ENCODE data around the gene LIPF. TPM values are rescaled to one million over a fixed set of nuclear protein-coding genes. Genes with fewer than 3 reads are reported as not detected.
"Not testable (repeated sequence)": the region's sequence is repeated elsewhere in the genome, so short reads cannot be mapped to it uniquely, and the experiment has no call there.

LIPF gene
- total RNA-seq, 2 experiments from 2014 or later = not detected

- no peaks in the 10 kb centered on the region for H3K36me3 Mint-ChIP-seq (ENCODE audit: low read depth)
- no peak overlapping the region for H3K4me3 Mint-ChIP-seq
- H3K9me3 Mint-ChIP-seq = no peaks in the 10 kb centered on the region
- peaks cover 6% of the 10 kb centered on the region for H3K27me3 Mint-ChIP-seq
- ATAC-seq (no peak), DNase-seq (no peak)
- H3K4me1 Mint-ChIP-seq (ENCODE audit: low read depth) = no peaks in the 10 kb centered on the region
- POLR2A ChIA-PET = interaction anchor here (1.2 kb wide), 1 partner anchor 16 kb away, joined by 3 read pairs; no protein-coding TSS in a partner anchor
- CTCF ChIA-PET = interaction anchor here (1.2 to 1.4 kb wide), 2 partner anchors 10 to 67 kb away, joined by 3 read pairs; no protein-coding TSS in a partner anchor
- intact Hi-C loops (cut with micrococcal nuclease) = no loop called here
- no peak overlapping the region for H3K27ac Mint-ChIP-seq
- no peak for TF ChIP-seq CTCF (IDR thresholded peaks at IDR 0.05)
Observed at GRCh38 chr10:88659725-88660597, 4.3 kb upstream of the LIPF start.

- ATAC-seq (no peak), DNase-seq (no peak)
- TF ChIP-seq CTCF (IDR thresholded peaks at IDR 0.05) = no peak
- Mint-ChIP-seq H3K36me3 (ENCODE audit: low read depth) (no peaks in the 10 kb centered on the region), H3K4me3 (no peak overlapping the region), H3K27ac (no peak overlapping the region), H3K27me3 (peaks cover 6% of the 10 kb centered on the region), H3K4me1 (ENCODE audit: low read depth) (no peaks in the 10 kb centered on the region), H3K9me3 (no peaks in the 10 kb centered on the region)
- intact Hi-C loops (cut with micrococcal nuclease) = no loop called here
- CTCF ChIA-PET = interaction anchor here (1.2 to 1.4 kb wide), 2 partner anchors 9 to 67 kb away, joined by 3 read pairs; no protein-coding TSS in a partner anchor
- POLR2A ChIA-PET = no interaction called here
Observed at GRCh38 chr10:88660598-88660884, 3.7 kb upstream of the LIPF start.

- DNase-seq (no peak), ATAC-seq (no peak)
- peaks cover 6% of the 10 kb centered on the region for H3K27me3 Mint-ChIP-seq
- no peak overlapping the region for H3K27ac Mint-ChIP-seq
- CTCF ChIA-PET = interaction anchor here (1.2 to 1.4 kb wide), 2 partner anchors 9 to 68 kb away, joined by 3 read pairs; no protein-coding TSS in a partner anchor
- no peak overlapping the region for H3K4me3 Mint-ChIP-seq
- intact Hi-C loops (cut with micrococcal nuclease) = no loop called here
- H3K4me1 Mint-ChIP-seq (ENCODE audit: low read depth) = no peaks in the 10 kb centered on the region
- no peaks in the 10 kb centered on the region for H3K9me3 Mint-ChIP-seq
- no peaks in the 10 kb centered on the region for H3K36me3 Mint-ChIP-seq (ENCODE audit: low read depth)
- no peak for TF ChIP-seq CTCF (IDR thresholded peaks at IDR 0.05)
- POLR2A ChIA-PET = no interaction called here
Observed at GRCh38 chr10:88661018-88661417, 3.2 kb upstream of the LIPF start.

- CTCF ChIA-PET = no interaction called here
- POLR2A ChIA-PET = no interaction called here
Observed at GRCh38 chr10:88661577-88661976, 2.7 kb upstream of the LIPF start.

GRCh38 chr10:88663153-88663552 lies 1.1 kb upstream of the LIPF start:
- H3K4me3 Mint-ChIP-seq; ATAC-seq; H3K4me1 Mint-ChIP-seq (ENCODE audit: low read depth); DNase-seq; intact Hi-C loops (cut with micrococcal nuclease); H3K9me3 Mint-ChIP-seq; CTCF ChIA-PET; POLR2A ChIA-PET; H3K27ac Mint-ChIP-seq; H3K27me3 Mint-ChIP-seq; H3K36me3 Mint-ChIP-seq (ENCODE audit: low read depth): not testable (repeated sequence)

More at GRCh38 chr10:88661577-88661976, 2.7 kb upstream of the LIPF start:
- intact Hi-C loops (cut with micrococcal nuclease) = no loop called here
- Mint-ChIP-seq H3K4me1 (ENCODE audit: low read depth) (no peaks in the 10 kb centered on the region), H3K4me3 (no peak overlapping the region), H3K27ac (no peak overlapping the region), H3K9me3 (no peaks in the 10 kb centered on the region), H3K36me3 (ENCODE audit: low read depth) (no peaks in the 10 kb centered on the region), H3K27me3 (peaks cover 6% of the 10 kb centered on the region)
- DNase-seq = no peak
- no peak for TF ChIP-seq CTCF (IDR thresholded peaks at IDR 0.05)
- no peak for ATAC-seq

All from activated CD8-positive, alpha-beta T cell treated with anti-CD3 and anti-CD28 coated beads for 36 hours (primary cell).